PFSK-1 (cell line): ENCODE measurements around the gene CACNA1C.

Source experiments
- FOXP2 ChIP-seq: optimal IDR thresholded peaks from 2 replicates; pipeline ENCODE3; 2011; ENCODE audit warnings: borderline replicate concordance, control low read depth, inconsistent platforms; ENCODE audit not compliant: insufficient read depth; ENCODE audit errors: extremely low read length, extremely low read depth
- POLR2AphosphoS5 ChIP-seq: IDR thresholded peaks from 2 replicates; pipeline ENCODE4 v1.6.1; 2012; ENCODE audit warnings: low read depth, mild to moderate bottlenecking, control low read depth, low read length, moderate library complexity
- REST ChIP-seq, 2 experiments: IDR thresholded peaks; 2 replicates each; pipeline versions ENCODE4 v1.6.1 to v1.8.0; 2011 to 2012; ENCODE audit warnings: low read depth in 2 of 2, low read length in 2 of 2, control low read depth in 1 of 2, inconsistent platforms in 1 of 2, mild to moderate bottlenecking in 1 of 2, moderate library complexity in 1 of 2; ENCODE audit not compliant: insufficient read depth in 1 of 2
- SIN3A ChIP-seq: IDR thresholded peaks from 2 replicates; pipeline ENCODE4 v1.6.1; 2012; ENCODE audit warnings: mild to moderate bottlenecking, low read length, moderate library complexity, borderline replicate concordance; ENCODE audit not compliant: insufficient read depth
- TAF1 ChIP-seq: IDR thresholded peaks from 2 replicates; pipeline ENCODE4 v1.6.1; 2012; ENCODE audit warnings: low read length, control low read depth, borderline replicate concordance; ENCODE audit not compliant: insufficient read depth

The CACNA1C gene

GRCh38 chr12:2009623-2010022 lies 43.2 kb upstream of the CACNA1C start:
- TF ChIP-seq TAF1 (no peak), REST (IDR thresholded peaks at IDR 0.05; ENCODE audit: insufficient read depth in 1 of 2, low read depth in 2 of 2, low read length in 2 of 2) (no peak), SIN3A (no peak), FOXP2 (no peak), POLR2AphosphoS5 (no peak)

- no peak for TF ChIP-seq TAF1
- no peak for TF ChIP-seq POLR2AphosphoS5
- no peak for TF ChIP-seq FOXP2
- no peak for TF ChIP-seq SIN3A
- TF ChIP-seq REST (IDR thresholded peaks at IDR 0.05; ENCODE audit: insufficient read depth in 1 of 2, low read depth in 2 of 2, low read length in 2 of 2): no peak
Measured at GRCh38 chr12:2011643-2012607, 40.9 kb upstream of the CACNA1C start.

- no peak for TF ChIP-seq REST (IDR thresholded peaks at IDR 0.05; ENCODE audit: insufficient read depth in 1 of 2, low read depth in 2 of 2, low read length in 2 of 2)
- TF ChIP-seq SIN3A: no peak
- TF ChIP-seq POLR2AphosphoS5: no peak
- TF ChIP-seq FOXP2: no peak
- no peak for TF ChIP-seq TAF1
Measured at GRCh38 chr12:2013086-2013485, 39.7 kb upstream of the CACNA1C start.

- no peak for TF ChIP-seq FOXP2
- TF ChIP-seq REST (IDR thresholded peaks at IDR 0.05; ENCODE audit: insufficient read depth in 1 of 2, low read depth in 2 of 2, low read length in 2 of 2): no peak
- TF ChIP-seq POLR2AphosphoS5: no peak
- no peak for TF ChIP-seq TAF1
- no peak for TF ChIP-seq SIN3A
Measured at GRCh38 chr12:2013527-2014223, 39.1 kb upstream of the CACNA1C start.
